Liver (tissue), 3 donors: ENCODE measurements around the gene GUCA2A.

Experiments
- CTCF ChIP-seq: fragments of 150-350 bp; IDR thresholded peaks from 2 replicates; pipeline ENCODE4 v1.5.1; 2017; ENCODE audit warnings: improper control_type of control experiment, low read depth, low read length; ENCODE audit not compliant: missing input control
- FOXA1 ChIP-seq: IDR thresholded peaks from 2 replicates; pipeline ENCODE4 v1.6.1; 2016; ENCODE audit warnings: antibody characterized with exemption
- HNF4G ChIP-seq: IDR thresholded peaks from 2 replicates; pipeline ENCODE4 v1.6.1; 2016; ENCODE audit warnings: antibody characterized with exemption
- JUND ChIP-seq, 2 donors: IDR thresholded peaks; 2 replicates each; pipeline ENCODE4 v1.6.1; 2016; ENCODE audit warnings: antibody characterized with exemption in 2 of 2
- NR2F2 ChIP-seq: IDR thresholded peaks from 2 replicates; pipeline ENCODE4 v1.6.1; 2016; ENCODE audit warnings: antibody characterized with exemption
- RAD21 ChIP-seq, 2 donors: IDR thresholded peaks; 2 replicates each; pipeline ENCODE4 v1.6.1; 2016; ENCODE audit warnings: antibody characterized with exemption in 2 of 2, mild to moderate bottlenecking in 2 of 2
- RXRA ChIP-seq, 2 donors: IDR thresholded peaks; 2 replicates each; pipeline ENCODE4 v1.6.1; 2017 to 2018; ENCODE audit warnings: antibody characterized with exemption in 2 of 2, mild to moderate bottlenecking in 1 of 2
- SP1 ChIP-seq: IDR thresholded peaks from 2 replicates; pipeline ENCODE4 v1.6.1; 2018; ENCODE audit warnings: antibody characterized with exemption, mild to moderate bottlenecking
- TAF1 ChIP-seq: conservative IDR thresholded peaks from 2 replicates; pipeline ENCODE4 v1.6.1; 2016; ENCODE audit warnings: antibody characterized with exemption, mild to moderate bottlenecking
- YY1 ChIP-seq: IDR thresholded peaks from 2 replicates; pipeline ENCODE4 v1.6.1; 2016; ENCODE audit warnings: antibody characterized with exemption, mild to moderate bottlenecking
- TF ChIP-seq, protein P1 (sequence below): IDR thresholded peaks from 2 replicates; pipeline ENCODE4 v1.6.1; 2016; ENCODE audit warnings: antibody characterized with exemption, mild to moderate bottlenecking
- TF ChIP-seq, protein P2 (sequence below): IDR thresholded peaks from 2 replicates; pipeline ENCODE4 v1.6.1; 2016; ENCODE audit warnings: antibody characterized with exemption
- TF ChIP-seq, protein P3 (sequence below): IDR thresholded peaks from 2 replicates; pipeline ENCODE4 v1.6.1; 2016; ENCODE audit warnings: antibody characterized with exemption
- TF ChIP-seq, protein P4 (sequence below): IDR thresholded peaks from 2 replicates; pipeline ENCODE4 v1.6.1; 2016; ENCODE audit warnings: antibody characterized with exemption
- donor health status: healthy.
- donor health status: healthy.

DNA sequence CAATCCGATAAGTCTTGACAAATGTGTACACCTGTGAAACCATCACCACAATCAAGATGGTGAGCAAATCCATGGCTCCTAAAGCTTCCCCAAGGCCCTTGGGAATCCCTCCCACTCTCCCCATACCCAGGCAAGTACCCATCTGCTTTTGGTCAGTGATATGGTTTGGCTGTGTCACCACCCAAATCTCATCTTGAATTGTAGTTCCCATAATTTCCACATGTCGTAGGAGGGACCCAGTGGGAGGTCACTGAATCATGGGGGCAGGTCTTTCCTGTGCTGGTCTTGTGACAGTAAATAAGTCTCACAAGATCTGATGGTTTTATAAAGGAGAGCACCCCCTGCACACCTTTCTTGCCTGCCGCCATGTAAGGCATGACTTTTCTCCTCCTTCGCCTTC, 26.0 kb downstream of the GUCA2A start:
- no peak for TF ChIP-seq CTCF
- TF ChIP-seq, protein P1, sequence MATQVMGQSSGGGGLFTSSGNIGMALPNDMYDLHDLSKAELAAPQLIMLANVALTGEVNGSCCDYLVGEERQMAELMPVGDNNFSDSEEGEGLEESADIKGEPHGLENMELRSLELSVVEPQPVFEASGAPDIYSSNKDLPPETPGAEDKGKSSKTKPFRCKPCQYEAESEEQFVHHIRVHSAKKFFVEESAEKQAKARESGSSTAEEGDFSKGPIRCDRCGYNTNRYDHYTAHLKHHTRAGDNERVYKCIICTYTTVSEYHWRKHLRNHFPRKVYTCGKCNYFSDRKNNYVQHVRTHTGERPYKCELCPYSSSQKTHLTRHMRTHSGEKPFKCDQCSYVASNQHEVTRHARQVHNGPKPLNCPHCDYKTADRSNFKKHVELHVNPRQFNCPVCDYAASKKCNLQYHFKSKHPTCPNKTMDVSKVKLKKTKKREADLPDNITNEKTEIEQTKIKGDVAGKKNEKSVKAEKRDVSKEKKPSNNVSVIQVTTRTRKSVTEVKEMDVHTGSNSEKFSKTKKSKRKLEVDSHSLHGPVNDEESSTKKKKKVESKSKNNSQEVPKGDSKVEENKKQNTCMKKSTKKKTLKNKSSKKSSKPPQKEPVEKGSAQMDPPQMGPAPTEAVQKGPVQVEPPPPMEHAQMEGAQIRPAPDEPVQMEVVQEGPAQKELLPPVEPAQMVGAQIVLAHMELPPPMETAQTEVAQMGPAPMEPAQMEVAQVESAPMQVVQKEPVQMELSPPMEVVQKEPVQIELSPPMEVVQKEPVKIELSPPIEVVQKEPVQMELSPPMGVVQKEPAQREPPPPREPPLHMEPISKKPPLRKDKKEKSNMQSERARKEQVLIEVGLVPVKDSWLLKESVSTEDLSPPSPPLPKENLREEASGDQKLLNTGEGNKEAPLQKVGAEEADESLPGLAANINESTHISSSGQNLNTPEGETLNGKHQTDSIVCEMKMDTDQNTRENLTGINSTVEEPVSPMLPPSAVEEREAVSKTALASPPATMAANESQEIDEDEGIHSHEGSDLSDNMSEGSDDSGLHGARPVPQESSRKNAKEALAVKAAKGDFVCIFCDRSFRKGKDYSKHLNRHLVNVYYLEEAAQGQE: no peak
- TF ChIP-seq, protein P2, sequence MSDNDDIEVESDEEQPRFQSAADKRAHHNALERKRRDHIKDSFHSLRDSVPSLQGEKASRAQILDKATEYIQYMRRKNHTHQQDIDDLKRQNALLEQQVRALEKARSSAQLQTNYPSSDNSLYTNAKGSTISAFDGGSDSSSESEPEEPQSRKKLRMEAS: no peak
- TF ChIP-seq JUND (IDR thresholded peaks at IDR 0.05): no peak
- TF ChIP-seq SP1: no peak
- no peak for TF ChIP-seq TAF1
- no peak for TF ChIP-seq RAD21 (IDR thresholded peaks at IDR 0.05)
- no peak for TF ChIP-seq YY1
- TF ChIP-seq FOXA1: no peak
- no peak for TF ChIP-seq HNF4G
- no peak for TF ChIP-seq RXRA (IDR thresholded peaks at IDR 0.05)
- TF ChIP-seq, protein P3, sequence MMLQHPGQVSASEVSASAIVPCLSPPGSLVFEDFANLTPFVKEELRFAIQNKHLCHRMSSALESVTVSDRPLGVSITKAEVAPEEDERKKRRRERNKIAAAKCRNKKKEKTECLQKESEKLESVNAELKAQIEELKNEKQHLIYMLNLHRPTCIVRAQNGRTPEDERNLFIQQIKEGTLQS: no peak
- TF ChIP-seq, protein P4, sequence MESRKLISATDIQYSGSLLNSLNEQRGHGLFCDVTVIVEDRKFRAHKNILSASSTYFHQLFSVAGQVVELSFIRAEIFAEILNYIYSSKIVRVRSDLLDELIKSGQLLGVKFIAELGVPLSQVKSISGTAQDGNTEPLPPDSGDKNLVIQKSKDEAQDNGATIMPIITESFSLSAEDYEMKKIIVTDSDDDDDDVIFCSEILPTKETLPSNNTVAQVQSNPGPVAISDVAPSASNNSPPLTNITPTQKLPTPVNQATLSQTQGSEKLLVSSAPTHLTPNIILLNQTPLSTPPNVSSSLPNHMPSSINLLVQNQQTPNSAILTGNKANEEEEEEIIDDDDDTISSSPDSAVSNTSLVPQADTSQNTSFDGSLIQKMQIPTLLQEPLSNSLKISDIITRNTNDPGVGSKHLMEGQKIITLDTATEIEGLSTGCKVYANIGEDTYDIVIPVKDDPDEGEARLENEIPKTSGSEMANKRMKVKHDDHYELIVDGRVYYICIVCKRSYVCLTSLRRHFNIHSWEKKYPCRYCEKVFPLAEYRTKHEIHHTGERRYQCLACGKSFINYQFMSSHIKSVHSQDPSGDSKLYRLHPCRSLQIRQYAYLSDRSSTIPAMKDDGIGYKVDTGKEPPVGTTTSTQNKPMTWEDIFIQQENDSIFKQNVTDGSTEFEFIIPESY: no peak
- TF ChIP-seq NR2F2: no peak
